ENCODE data around the gene SPNS1. TPM values are rescaled to one million over a fixed set of nuclear protein-coding genes. Genes with fewer than 3 reads are reported as not detected.

SPNS1 gene, protein sequence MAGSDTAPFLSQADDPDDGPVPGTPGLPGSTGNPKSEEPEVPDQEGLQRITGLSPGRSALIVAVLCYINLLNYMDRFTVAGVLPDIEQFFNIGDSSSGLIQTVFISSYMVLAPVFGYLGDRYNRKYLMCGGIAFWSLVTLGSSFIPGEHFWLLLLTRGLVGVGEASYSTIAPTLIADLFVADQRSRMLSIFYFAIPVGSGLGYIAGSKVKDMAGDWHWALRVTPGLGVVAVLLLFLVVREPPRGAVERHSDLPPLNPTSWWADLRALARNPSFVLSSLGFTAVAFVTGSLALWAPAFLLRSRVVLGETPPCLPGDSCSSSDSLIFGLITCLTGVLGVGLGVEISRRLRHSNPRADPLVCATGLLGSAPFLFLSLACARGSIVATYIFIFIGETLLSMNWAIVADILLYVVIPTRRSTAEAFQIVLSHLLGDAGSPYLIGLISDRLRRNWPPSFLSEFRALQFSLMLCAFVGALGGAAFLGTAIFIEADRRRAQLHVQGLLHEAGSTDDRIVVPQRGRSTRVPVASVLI
- total RNA-seq = 10 to 100 TPM; 15.3 to 24.6 (median 18.9) TPM

DNA sequence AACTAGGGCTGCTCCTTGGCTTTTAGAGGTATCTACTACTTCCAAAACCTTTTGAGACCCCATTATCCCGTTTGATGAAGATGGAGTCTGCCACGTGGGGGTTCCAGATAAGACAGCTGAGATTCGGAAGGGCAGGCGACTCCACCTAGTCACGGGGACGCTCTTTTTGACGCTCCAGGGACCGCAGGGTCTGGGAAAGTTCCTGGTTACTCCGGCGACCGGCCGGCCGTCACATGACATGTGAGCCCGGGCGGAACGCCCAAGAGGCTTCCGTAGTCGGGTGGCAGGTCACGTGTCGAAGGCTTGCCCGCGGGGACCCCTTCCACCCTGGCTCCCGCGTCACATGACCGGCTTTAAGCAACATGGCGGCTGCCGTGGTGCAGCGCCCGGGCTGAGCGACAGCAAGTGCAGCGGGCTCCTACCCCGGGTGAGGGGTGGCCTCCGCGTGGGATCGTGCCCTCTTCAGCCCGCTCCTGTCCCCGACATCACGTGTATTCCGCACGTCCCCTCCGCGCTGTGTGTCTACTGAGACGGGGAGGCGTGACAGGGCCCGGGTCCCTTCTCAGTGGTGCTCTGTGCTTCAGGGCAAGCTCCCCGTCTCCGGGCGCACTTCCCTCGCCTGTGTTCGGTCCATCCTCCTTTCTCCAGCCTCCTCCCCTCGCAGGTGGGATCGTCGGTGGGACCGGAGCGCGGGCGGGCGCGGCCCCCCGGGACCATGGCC lies at the start of gene SPNS1:
Gene SPNS1 (plus strand): TSS at position 342 of the 721 bp plus-strand sequence. CDS start 374 bp downstream, at position 716.
- TF ChIP-seq, protein P1, sequence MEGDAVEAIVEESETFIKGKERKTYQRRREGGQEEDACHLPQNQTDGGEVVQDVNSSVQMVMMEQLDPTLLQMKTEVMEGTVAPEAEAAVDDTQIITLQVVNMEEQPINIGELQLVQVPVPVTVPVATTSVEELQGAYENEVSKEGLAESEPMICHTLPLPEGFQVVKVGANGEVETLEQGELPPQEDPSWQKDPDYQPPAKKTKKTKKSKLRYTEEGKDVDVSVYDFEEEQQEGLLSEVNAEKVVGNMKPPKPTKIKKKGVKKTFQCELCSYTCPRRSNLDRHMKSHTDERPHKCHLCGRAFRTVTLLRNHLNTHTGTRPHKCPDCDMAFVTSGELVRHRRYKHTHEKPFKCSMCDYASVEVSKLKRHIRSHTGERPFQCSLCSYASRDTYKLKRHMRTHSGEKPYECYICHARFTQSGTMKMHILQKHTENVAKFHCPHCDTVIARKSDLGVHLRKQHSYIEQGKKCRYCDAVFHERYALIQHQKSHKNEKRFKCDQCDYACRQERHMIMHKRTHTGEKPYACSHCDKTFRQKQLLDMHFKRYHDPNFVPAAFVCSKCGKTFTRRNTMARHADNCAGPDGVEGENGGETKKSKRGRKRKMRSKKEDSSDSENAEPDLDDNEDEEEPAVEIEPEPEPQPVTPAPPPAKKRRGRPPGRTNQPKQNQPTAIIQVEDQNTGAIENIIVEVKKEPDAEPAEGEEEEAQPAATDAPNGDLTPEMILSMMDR (IDR thresholded peaks at IDR 0.05; ENCODE audit: low read depth) = no peak

DNA sequence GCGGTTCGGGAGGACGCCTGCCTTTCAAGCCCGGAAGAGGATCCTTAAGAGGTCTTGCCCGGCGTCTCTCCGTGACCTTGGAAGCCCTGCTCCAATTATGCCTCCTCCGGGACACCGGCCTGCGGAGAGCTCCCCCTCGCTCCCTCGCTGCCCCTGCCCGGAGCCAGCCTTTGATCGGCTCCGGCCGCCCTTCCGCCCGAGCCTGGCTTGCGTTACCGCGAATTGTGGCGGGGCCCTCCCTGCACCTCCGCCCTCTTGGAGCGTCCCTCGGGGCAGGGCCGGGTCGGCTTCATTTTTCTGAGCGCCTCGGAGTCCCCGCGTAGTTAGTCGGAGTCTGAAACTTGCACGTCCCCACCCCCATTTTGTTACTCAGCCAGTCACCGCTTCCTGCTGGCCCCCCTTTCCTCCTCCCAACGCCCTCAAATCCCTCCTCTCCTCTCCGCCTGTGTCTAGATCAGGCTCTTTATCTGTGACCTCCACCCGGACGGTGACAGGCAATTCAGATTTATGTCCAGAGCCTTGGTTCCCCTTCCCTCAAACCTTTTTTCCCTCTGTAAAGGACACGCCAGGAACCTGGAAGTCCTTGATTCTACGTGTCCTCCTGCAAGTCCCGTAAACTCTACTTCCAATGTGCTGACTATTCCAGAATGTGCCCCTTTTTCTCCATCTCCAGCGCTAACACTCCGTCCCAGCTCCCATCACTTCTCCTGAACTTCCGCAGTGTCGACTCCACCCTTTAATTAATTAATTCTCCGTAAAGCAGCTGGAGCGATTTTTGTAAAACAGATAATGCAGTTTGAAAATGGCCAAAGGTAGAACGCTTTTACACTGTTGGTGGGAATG lies 49.0 kb upstream of the SPNS1 start:
- TF ChIP-seq, protein P1 (IDR thresholded peaks at IDR 0.05; ENCODE audit: low read depth) = no peak

DNA sequence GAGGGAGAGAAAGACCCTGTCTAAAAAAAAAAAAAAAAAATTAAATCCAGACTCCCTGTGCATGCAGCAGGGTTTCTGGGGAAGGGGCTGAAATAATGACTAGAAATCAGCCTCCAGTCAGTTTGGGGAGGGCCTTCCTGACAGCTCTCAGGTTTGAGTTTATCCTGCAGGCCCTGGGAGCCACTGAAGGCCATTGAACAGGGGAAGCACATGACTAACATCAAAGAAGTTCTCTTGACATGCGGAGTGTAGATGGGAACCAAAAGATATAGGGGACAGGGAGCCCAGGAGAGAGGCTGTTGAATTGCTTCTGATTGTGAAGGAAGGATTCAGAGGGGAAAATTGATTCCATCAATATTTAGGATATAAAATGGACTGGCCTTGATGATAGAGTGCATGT lies 46.8 kb upstream of the SPNS1 start:
- TF ChIP-seq, protein P1 (IDR thresholded peaks at IDR 0.05; ENCODE audit: low read depth) = no peak

DNA sequence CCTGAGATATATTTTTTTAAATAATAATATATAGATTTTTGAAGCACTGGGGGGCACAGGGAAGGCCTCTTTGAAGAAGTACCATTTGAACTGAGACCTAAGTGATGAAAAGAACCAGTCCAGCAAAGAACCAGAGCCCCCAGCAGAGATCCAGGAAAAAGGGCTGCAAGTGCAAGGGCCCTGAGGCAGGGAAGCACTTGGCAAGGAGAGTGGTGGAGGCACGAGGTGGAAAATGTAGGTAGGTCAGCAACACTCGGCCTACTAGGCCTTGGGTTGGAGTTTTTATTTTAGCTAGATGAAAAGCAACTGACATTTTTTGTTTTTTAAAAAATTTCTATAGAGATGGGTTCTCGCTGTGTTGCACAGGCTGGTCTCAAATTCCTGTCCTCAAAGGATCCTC lies 44.4 kb upstream of the SPNS1 start:
- TF ChIP-seq, protein P1 (IDR thresholded peaks at IDR 0.05; ENCODE audit: low read depth) = no peak

DNA sequence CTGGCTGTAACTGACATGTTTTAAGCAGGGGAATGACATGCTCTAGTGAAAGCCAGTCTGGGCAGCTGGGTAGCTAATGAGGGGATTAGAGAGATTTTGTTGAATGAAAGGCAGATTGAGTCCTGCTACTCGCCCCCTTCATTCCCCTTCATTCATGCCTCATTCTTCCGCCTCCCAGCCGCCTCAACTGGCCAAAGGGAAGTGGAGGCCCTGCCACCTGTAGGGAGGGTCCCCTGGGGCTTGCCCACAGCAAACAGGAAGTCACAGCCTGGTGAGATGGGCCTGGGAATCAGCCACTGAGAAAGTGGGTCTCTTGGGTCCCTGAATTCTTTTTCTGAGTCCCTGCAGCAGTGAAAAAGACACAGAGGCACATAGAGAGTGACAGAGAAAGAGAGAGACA lies 43.9 kb upstream of the SPNS1 start:
- TF ChIP-seq, protein P1 (IDR thresholded peaks at IDR 0.05; ENCODE audit: low read depth) = no peak

DNA sequence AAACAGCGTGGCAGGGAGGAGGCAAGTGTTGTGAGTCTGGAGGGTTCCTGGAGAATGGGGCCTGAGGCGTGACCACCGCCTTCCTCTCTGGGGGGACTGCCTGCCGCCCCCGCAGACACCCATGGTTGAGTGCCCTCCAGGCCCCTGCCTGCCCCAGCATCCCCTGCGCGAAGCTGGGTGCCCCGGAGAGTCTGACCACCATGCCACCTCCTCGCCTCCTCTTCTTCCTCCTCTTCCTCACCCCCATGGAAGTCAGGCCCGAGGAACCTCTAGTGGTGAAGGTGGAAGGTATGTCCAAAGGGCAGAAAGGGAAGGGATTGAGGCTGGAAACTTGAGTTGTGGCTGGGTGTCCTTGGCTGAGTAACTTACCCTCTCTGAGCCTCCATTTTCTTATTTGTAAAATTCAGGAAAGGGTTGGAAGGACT lies 42.8 kb upstream of the SPNS1 start, which contains the start of gene CD19:
Gene CD19 (plus strand): TSS at position 171 of the 425 bp plus-strand sequence. CDS start 30 bp downstream, at position 201.
- TF ChIP-seq, protein P1 (IDR thresholded peaks at IDR 0.05; ENCODE audit: low read depth) = no peak

Data from subcutaneous adipose tissue (tissue), 4 donors.